ENCODE measurements around the gene NLRC5.

The NLRC5 gene

DNA sequence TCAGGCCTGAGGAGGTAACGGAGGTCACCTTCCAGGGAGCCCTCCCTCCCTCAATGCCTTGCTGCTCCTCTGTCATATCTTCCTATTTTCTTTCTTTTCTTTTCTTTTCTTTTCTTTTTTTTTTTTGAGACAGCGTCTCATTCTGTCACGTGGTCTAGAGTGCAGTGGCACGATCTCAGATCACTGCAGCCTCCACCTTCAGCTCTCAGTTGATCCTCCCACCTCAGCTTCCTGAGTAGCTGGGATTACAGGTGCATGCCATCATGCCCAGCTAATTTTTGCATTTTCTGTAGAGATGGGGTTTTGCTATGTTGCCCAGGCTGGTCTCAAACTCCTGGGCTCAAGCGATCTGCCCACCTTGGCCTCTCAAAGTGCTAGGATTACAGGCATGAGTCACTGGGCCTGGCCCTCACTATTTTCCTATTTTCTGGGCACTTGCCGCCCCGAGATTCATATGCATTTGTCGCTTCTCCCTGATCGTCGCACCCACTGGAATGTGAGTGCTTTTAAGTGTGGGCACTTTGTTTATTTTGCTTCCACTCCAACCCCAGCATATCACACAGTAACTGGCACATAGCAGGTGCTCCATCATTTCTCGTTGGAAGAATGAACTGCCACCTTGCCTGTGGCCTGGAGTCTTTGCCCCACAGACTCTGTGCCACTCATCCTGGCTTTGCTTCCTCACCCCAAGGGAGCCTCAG lies 134.8 kb downstream of the NLRC5 start:
- no peak for DNase-seq (ENCODE audit: low read depth in 2 of 3, low spot score in 2 of 3)

DNA sequence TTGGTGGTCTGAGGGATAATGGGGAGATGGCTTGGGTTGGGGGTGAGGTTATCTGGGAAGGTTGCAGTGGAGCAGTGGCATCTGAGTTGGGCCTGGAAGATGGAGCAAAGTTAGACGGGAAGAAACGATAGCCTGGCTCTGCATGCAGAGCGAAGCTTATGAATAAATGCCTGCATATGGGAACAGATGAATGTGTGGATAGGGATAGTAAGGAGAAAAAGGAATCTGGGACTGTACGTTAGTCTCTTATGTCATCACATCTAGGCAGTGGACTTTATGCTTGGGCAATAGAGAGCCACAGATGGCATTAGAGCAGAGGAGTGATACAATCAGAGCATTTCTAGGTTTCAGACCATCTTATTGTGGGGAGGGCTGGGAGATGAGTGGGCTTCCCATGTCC lies 136.0 kb downstream of the NLRC5 start:
- DNase-seq (ENCODE audit: low read depth in 2 of 3, low spot score in 2 of 3): no peak

DNA sequence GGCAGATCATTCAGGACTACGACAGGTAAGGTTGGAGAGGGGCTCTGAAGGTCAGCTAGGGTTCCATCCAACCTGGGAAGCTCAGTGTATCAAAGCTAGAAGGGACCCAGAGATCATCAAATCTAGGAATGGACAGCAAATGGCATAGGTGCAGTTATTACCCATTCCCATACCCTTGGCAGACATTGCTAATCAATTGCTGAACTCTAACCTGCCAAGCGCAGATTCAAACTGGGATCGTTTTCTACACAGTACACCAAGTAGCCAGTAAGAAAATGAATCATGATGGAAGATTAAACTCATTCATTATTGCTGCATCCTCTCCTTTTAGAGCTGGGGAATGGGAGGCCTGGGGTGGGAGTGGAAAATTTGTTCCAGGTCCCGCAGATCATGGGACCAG lies 136.6 kb downstream of the NLRC5 start:
- DNase-seq (ENCODE audit: low read depth in 2 of 3, low spot score in 2 of 3): no peak

DNA sequence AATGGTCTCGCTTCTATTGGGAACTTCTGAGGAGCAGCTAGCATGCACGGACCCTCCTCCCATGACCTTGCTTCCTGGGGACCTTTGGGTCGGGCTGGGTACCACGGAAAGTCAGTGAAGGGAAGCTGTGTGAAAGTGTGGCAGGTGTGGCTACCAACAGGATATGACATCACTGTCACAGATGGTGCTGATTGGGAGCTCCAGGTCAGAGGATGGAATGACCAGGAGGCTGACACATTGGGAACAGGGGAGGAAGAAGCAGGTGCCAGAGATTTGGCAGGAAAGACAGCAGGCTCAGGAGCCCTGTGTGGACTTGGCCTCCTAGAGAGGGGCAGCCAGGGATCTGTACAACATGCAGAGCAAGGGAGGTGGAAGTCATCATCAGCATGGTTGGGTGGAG lies 137.1 kb downstream of the NLRC5 start:
- DNase-seq (ENCODE audit: low read depth in 2 of 3, low spot score in 2 of 3): no peak

DNA sequence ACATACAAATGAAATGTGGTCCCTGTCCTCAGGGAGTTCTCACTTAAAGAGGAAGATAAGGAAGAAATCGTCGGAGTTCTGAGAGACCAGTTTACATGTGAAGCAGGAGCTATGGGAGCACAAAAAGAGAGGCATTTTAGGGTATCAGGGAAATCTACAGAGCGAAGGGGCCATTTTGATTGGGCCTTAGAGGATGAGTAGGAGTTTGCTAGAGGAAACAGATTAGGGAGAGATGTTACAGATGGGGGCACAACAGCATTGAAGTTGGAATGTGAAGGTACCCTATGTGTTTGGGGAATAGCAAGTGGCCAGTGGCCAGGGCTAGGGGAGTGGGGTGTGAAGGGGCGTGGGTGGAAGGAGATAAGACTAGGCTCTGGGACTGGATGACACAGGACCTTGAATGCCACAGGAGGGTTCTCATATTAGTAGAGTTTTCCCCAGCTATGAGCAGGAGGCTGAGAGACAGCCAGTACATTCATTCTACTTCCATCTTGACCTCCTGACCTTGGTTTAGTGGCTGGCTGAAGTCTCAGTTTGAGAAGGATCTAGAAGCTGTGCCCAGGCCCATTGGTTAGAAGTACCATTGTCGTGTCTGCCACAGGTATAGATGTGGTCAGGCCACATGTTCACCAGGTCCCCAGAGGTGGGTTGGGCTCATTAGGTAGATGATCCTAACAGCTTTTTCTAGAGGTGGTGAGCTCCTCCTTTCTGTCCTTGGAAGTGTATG lies 137.8 kb downstream of the NLRC5 start:
- no peak for DNase-seq (ENCODE audit: low read depth in 2 of 3, low spot score in 2 of 3)

DNA sequence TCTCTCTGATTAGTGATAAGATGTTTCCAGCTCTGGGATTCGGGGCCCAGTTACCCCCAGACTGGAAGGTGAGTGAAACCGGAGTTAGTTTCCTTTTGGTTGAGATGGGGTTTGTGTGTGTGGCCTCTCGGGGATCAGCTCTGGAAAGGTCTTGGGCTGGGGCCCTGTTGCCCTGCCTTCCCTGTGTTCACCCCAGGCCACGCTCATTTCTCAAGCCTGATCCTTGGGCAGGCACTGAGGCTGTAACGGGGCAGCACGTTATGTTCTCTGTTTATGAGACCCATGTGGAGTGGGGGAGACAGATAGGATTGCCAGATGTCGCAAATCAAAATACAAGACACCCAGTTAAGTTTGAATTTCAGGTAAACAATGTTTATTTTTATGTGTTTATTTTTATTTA lies 138.5 kb downstream of the NLRC5 start:
- no peak for DNase-seq (ENCODE audit: low read depth in 2 of 3, low spot score in 2 of 3)

DNA sequence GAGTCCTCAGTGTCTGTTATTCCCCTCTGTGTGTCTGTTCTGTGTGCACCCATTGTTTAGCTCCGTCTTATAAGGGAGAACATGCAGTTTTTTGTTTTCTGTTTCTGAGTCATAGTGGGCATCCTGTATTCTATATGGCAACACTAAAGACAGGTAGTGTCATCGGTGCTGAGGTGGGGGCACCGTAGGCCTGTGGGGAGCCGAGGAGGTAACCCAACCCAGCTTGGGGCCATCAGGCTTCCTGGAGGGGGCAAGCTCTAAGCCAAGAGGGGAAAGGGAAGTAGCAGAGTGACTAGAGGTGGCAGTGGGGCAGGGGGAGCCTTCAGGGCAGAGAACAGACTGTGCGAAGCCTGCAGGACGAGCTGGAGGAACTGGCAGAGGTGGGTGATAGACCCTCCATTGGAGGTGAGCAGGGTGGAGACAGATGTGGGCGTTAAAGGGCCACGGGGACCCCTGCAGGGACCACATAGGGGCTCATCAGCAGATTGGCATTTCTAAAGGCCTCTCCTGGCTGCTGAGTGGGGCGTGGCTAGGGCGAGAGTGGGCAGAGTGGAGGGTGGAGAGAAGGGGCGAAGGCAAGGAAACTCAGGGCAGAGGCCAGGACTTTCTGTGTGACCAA lies 139.5 kb downstream of the NLRC5 start:
- no peak for DNase-seq (ENCODE audit: low read depth in 2 of 3, low spot score in 2 of 3)

DNA sequence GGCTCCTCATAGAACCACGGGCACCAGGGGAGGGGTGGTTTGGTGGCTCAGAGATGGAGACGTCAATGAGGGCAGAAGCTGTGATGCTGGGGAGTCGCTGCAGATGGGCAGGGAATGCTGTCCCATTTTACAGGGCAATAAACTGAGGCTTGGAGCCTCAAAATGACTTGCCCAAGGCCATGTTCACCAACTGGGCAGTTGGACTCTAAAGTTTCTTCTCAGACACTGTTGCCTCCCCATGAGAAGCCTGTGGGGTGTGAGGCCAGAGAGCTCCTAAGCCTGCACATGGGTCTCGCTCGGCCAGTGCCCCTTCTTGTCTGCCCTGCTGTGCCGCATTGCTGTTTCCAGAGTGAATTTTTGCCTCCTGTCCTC lies 141.6 kb downstream of the NLRC5 start:
- DNase-seq (ENCODE audit: low read depth in 2 of 3, low spot score in 2 of 3): no peak

DNA sequence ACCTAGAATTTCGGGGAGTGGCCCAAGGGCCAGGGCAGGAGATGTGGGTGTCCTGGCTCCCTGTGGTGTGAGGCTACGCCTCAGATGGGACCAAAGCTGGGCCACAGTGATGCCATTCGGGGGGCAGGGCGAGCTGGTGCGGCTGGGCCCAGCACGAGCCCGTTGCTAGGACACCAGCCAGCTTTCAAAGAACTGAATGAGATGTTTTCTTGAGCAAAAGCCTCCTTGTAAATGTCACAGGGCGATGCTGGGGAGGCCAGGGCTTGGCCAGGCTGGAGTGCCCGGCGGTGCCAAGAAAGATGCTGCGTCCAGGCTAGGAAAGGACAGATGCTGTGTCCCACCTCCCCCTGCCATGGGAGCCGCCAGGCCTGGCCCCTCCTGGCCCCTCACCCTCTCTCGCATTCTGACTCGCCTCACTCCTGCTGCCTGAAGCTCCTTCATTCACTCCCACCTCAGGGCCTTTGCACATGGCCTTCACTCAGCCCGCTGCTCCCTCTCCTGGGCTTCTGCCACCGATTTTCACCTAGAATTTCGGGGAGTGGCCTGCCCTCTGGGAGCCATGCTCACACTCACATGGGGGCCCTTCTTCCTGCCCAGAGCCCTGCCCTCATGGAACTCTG lies 142.1 kb downstream of the NLRC5 start:
- DNase-seq (ENCODE audit: low read depth in 2 of 3, low spot score in 2 of 3): no peak

DNA sequence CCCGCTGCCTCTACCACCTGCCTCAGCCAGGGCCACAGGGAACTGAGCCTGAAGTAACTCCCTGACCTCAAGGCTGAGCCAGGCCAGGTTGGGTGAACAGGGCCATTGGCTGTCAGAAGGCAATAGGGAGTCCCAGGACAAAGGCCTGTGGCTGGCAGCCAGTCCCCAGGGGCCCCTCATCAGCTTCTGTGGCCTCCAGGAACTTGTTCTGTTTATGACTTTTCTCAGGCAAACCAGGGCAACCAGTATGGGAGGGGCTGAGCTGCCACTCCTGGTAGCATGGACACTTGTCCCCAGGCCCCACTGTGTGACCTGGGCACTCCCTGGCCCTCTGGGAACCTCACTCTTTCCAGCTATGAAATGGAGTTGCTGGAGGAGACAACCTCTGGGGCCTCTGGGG lies 143.1 kb downstream of the NLRC5 start:
- DNase-seq (ENCODE audit: low read depth in 2 of 3, low spot score in 2 of 3): no peak

DNA sequence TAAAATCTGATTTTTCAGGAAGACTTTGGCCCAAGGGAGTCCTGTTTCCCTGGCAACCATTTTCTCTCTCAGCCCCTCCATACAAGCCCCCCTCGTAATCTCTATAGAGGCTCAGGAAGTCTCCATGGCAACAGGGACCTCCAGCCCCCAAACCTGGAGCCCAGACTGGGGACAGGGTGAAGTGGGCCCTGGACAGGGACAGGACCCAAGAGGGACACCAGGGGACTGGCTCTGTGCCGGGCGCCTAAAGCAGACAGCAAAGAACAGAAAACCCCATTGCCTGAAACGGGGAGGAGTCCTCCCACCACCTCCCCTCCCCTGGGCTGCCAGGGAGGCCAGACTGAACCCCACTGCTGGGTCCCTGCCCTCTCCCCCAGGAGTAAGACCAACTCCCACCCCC lies 143.7 kb downstream of the NLRC5 start:
- no peak for DNase-seq (ENCODE audit: low read depth in 2 of 3, low spot score in 2 of 3)
